HG02885 (cell line): ENCODE measurements around the gene C12orf60.

Experiments used
- ATAC-seq: cut with Tn5 transposase; IDR thresholded peaks from one replicate; pipeline ENCODE4 v1.9.1; 2021; ENCODE audit warnings: mild to moderate bottlenecking; ENCODE audit not compliant: unreplicated experiment, poor library complexity

C12orf60 gene

GRCh38 chr12:14868916-14869506 is 65.5 kb downstream of the C12orf60 start:
- ATAC-seq: no peak

GRCh38 chr12:14871247-14871646 is 67.8 kb downstream of the C12orf60 start:
- ATAC-seq: no peak

DNA sequence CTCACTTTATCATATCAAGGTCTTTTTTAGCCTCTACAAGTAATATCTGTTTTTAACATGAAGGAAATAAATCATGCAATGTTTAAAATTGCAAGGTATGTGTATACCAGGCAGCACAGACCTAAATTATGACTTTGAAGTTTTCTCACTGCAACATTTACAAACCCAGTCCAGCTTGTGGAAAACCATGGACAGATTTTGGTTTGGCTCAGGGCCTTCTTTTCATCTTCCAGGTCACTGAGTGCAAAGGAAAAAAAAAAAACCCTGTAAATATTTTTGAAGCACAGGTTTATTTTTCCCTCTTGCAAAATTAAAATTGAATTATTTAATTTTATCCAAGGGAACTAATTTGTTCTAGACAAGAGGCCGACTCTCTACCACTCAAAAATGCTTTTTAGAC is 68.4 kb downstream of the C12orf60 start:
- ATAC-seq: no peak

DNA sequence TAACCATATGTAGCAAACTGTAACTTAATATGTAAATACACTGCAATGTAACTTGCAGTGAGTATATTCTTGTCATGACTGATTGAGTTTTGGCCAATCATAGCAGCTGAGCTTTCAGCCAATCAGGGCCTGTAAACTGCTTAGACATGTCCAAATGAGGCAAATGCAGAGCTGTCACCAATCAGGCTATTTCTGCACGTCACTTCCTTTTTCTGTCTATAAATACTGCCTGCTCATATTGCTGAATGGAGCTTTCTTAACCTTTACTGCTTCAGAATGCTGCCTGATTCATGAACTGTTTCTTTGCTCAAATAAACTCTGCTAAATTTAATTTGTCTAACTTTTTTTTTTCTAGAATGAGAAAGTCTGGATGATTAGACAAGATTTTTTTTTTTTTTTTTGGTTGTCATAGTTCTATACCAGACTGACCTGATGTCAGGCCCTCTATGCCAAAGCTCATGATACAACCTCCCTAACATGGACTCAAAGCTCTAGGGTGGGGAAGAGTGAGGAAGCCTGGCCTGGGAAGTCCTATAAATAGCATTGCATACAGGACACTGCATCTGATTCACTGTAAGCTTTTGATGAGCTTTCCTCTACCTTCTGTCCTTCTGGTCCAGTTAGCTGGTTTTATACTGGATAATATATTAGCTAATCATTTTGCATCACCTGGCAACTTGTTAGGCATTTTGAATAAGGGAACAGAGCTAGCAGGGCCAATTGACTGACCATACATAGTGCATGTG is 70.1 kb downstream of the C12orf60 start:
- ATAC-seq: no peak
